CD4-positive, alpha-beta T cell treated with Interferon alpha-2 for 1 hour (primary cell): ENCODE measurements around the gene CCNL2.
"Not testable (repeated sequence)": the region's sequence is repeated elsewhere in the genome, so short reads cannot be mapped to it uniquely, and the experiment has no call there.

Source experiments
- DNase-seq, 2 donors: peaks; one replicate each; pipeline ENCODE4 v3.0.0-alpha.2; 2020 to 2022

CCNL2 gene

GRCh38 chr1:1371746-1372711 lies 27.1 kb downstream of the CCNL2 start:
- peak; percentile 68 to 79 for DNase-seq

GRCh38 chr1:1371364-1371745 lies 27.8 kb downstream of the CCNL2 start:
- peak; percentile 74 to 86 for DNase-seq

- no peak for DNase-seq
Measured at GRCh38 chr1:1370771-1371300, 28.3 kb downstream of the CCNL2 start.

GRCh38 chr1:1370094-1370493 lies 29.0 kb downstream of the CCNL2 start:
- not testable (repeated sequence) for DNase-seq

- DNase-seq = no peak
Measured at GRCh38 chr1:1367315-1367714, 31.8 kb downstream of the CCNL2 start.

GRCh38 chr1:1366699-1367066 lies 32.5 kb downstream of the CCNL2 start:
- DNase-seq = no peak

GRCh38 chr1:1365875-1366698 lies 33.0 kb downstream of the CCNL2 start:
- DNase-seq = no peak

- DNase-seq = no peak
Measured at GRCh38 chr1:1364266-1364665, 34.9 kb downstream of the CCNL2 start.

GRCh38 chr1:1361982-1362423 lies 37.1 kb downstream of the CCNL2 start:
- no peak for DNase-seq

GRCh38 chr1:1361233-1361981 lies 37.7 kb downstream of the CCNL2 start:
- DNase-seq = no peak

- DNase-seq = no peak
Measured at GRCh38 chr1:1360506-1361169, 38.5 kb downstream of the CCNL2 start.

- DNase-seq = no peak
Measured at GRCh38 chr1:1359664-1360468, 39.3 kb downstream of the CCNL2 start.

GRCh38 chr1:1359308-1359663 lies 39.8 kb downstream of the CCNL2 start:
- no peak for DNase-seq

- no peak for DNase-seq
Measured at GRCh38 chr1:1358433-1359271, 40.5 kb downstream of the CCNL2 start, which contains the start of gene MXRA8. Gene MXRA8 (minus strand): TSS chr1:1358555. CDS start chr1:1358504, 51 bp downstream.

- DNase-seq = no peak
Measured at GRCh38 chr1:1357871-1358432, 41.2 kb downstream of the CCNL2 start.

GRCh38 chr1:1356796-1357401 lies 42.2 kb downstream of the CCNL2 start:
- no peak for DNase-seq

- no peak for DNase-seq
Measured at GRCh38 chr1:1356166-1356795, 42.9 kb downstream of the CCNL2 start.

- no peak for DNase-seq
Measured at GRCh38 chr1:1355416-1355815, 43.7 kb downstream of the CCNL2 start.
